CD4-positive, alpha-beta T cell treated with Interleukin-6 for 4 hours (primary cell): Measurements from ENCODE around the gene OR5A1.
"Not testable (repeated sequence)": the region's sequence is repeated elsewhere in the genome, so short reads cannot be mapped to it uniquely, and the experiment has no call there.

Experiments used
- DNase-seq: peaks from one replicate; pipeline ENCODE4 v3.0.0-alpha.2; 2020; ENCODE audit warnings: mixed read lengths

OR5A1 gene

DNA sequence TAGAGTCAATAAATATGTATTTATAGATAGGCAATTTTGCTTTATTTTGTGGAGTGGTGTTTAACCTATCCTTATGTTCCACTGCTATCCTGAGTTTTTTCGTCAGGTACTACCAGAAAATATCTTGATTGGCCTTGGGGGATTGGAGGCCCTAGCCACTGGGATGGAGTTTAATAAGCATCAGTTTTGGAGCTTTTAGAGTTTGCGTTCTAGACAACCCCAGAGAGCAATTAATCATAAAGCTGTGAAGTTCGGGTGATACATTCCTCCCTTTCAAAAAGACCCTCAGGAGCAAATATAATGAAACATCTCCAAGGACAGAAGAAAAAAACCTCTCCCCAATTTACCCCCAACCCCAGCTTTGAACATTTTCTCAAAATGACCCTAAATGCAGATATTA, at the start of gene OR5A1:
TSS of gene OR5A1 (plus strand) at position 301 of the 400 bp plus-strand sequence. CDS start 6,700 bp downstream, outside the sequence.
- DNase-seq, result no peak

DNA sequence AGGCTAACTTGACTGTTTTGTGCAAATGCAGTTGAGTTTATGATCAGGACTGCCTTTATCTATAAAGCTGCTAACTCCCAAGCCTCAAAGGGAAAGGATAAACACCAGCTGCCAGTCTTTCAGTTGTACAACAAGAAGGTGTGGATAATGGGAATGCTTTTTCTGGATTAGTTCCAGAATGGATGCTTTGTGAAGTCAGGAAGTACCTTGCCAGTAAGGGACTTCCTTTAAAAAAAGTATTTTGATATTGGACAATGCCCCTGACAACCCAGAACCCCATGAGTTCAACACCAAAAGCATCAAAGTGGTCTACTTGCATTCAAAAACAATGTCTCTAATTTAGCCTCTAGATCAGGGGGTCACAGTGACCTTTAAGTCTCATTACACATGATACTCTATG, 42.1 kb upstream of the OR5A1 start:
- no peak for DNase-seq

DNA sequence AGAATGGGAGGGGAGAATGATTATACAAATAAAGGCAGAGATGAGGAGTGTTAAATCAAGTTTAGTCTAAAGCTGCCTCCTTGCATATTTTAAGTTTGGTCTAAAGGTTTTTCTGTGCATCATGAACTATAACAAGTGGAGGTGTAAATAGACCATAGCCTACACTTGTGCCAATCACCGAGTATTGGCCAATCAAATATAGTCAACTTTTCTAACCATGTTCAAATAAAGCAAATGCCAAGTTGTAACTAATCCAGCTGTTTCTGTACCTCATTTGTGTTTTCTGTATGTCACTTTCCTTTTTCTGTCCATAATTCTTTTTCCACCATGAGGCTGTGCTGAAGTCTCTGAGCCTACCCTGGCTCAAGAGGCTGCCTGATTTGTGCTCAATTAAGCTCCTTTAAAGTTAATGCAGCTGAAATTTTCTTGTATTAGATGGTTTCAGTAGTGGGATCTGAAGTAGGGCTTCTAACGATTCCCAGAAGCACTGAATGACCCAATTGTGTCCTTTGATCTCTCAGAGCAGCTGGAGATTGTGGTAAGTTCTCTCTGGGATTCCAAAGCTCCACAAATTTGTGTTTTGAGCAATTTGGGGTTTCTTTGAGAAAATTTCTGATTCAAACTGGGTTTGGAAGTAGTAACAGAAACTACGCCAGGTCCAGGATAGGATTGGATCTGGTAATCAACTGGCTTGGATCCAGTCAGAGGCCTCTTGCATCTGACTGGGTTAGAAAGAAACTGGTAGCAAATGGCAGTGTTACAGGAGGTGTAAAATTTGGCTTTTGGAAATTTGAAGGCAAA, 35.6 kb upstream of the OR5A1 start:
- no peak for DNase-seq

DNA sequence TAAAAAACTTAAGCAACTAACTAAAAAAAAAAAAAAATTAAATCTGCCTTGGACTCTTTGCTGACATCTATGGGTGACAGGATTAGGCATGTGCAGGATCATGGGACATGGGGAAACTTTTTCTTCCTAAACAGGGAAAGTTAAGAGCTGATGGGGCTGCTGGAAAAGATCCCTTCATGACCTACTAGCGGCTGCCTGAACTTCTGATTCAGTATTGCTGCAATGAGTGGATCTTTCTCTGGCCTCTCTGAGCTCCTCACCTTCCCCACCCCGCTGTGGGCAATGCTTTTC, 35.1 kb upstream of the OR5A1 start:
- DNase-seq, result no peak

DNA sequence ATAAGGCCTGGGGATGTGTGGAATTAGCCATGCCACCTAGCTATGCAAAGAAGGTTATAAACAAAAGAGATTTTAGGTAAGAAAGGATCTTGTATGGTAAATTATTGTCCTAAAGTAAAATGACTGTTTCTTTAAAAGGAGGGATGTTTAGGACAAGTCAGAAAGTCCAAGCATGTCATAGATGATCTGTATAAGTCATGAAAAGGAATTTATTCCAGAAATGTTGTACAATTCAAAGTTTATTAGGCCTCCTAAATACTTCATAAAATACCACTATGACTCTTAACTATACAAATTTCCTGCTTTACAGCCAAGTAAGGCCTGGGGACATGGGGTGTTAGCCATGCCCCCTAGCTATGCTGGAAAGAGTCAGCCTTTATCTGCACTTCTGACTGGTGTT, 32.7 kb upstream of the OR5A1 start:
- no peak for DNase-seq

DNA sequence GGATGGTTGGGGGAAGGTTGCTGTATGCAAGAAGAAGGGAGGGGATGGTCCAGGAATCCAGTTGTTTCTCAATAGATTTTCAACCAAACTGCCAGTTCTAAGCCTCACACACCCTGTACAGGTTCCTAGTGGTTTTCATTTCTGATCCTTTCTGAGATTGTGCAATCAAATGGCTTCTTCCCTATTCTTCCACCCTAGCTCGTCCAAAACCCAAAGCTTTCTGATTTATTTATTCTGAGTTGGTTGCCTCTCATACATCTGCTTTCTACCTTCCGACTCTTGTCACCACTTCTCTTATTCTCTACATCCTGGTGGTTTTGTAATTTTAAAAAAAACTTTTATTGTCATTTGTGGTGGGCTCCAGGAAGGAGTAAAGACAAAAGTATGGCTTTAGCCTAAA, 22.6 kb upstream of the OR5A1 start:
- DNase-seq, result no peak

DNA sequence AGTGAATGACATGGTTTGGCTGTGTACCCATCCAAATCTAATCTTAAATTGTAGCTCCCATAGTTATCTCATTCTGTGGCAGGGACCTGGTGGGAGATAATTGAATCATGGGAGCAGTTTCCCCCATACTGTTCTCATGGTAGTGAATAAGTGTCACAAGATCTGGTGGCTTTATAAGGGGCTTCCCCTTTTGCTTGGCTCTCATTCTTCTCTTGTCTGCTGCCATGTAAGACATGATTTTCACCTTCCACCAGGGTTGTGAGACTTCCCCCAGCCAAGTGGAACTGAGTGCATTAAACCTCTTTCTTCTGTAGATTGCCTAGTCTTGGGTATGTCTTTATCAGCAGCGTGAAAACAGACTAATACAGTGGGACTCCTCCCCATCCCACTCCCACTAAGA, 21.2 kb upstream of the OR5A1 start:
- DNase-seq, result no peak

DNA sequence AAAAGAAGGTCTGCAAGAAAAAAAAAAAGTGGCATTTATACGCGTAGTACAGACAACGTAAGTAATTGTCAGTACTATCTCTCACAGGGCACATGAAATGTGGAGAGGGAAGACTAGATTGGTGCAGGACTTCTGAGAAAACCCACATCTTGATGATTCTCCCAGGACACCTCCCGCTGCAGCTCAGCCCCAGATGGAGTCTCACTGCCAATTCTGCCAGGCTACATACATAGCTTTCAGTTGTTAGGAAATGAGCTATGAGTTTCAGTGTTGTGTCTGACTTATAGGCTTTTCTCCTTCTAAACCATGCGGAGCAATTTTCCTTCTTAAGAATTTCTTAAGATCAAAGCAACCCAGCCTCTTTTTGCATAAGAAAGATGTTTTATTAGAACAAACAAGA, 19.7 kb upstream of the OR5A1 start:
- no peak for DNase-seq

DNA sequence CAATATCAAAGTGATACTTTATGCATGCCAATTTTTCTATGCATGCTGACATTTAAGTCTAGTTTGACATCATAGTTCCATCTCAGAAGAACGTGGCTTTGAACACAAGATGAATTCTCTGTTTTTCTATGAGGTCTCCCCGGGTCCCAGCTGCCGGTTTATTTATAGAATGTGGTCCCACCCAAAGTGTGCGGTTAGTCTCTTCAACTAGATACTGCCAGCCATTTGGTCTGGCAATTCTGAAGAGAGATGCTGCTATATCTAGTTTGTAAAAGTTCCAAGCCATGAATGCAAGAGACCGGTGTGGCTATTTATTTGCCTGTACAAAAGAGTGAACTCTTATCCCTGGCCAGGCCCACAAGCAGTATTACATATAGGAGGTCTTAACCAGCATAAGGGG, 19.2 kb upstream of the OR5A1 start:
- DNase-seq, result no peak

DNA sequence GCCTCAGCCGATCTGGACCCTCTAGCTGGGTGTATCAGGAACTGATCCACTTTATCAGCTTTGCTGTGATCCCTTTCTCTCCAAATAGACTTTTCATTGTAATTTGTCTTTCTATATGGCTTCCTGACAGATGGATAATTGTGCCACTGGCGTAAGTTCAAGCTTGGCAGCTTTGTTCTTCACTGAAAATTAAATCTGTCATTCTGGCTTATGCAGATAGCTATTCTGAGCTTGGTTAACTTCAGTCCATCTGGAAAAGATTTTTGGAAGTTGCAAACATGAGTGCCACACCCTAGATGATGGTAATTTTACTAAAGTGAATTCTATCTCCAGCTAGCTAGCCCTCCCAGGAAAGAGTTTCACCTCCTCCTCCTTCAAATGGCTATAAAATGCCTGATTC, 18.1 kb upstream of the OR5A1 start:
- DNase-seq, result no peak

DNA sequence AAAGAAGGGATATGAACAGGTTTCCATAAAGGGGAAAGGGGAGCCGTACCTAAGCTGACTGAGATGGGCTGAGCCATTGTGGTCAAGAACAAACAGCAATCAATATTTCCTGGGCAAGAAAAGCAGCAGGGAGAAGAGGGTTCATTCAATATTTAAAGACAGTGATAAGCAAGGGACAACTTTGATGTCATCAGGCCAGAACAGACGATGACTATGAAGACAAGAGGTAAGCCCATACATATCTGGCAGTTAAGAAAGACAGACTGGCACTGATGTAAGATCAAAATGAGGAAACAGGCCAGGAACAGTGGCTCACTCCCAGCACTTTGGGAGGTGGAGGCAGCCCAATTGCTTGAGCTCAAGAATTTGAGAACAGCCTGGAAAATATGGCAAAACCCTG, 12.4 kb upstream of the OR5A1 start:
- DNase-seq, result no peak

DNA sequence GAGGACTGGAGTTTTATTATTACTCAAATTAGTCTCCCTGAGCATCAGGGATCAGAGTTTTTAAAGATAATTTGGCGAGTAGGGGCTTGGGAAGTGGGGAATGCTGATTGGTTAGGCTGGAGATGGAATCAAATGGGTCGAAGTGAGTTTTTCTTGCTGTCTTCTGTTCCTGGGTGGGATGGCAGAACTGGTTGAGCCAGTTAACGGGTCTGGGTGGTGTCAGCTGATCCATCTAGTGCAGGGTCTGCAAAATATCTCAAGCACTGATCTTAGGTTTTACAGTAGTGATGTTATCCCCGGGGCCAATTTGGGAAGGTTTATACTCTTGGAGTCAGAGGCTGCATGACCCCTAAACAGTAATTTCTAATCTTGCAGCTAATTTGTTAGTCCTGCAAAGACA, 11.1 kb upstream of the OR5A1 start:
- no peak for DNase-seq

DNA sequence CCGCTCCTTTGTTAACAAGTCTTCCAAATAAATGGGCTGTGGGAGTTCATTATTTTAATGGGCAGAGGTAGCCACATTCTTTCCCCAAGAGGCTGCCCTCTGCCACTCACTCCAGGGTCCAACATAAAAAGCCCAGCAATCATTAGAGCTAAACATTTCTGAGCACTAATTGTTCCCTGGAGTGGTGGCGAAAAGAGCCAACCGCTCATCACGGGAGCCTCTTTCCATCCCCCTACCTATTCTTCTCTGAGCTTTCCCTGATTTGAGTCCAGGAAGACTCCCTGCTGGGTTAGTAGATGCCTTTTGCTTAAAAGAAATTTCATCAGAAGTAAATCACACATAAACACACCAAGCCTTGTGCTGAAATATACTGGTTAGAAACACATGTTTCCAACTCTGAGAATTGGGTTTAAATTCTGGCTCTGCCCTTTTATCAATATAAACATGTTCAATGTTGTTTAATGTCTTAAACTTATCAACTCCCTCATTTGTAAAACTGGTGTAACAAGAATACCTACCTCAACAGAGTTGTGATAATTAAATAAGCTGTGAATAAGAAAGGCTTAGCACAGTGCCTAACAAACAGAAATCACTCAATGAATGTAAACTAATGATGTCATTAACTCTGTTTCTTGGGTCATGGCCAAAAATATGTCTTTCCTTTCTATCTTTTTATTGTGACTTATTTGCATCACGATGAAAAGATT, 9.8 kb upstream of the OR5A1 start, which contains the start of gene OR5A2:
TSS of gene OR5A2 (minus strand) at position 53 of the 707 bp plus-strand sequence. CDS start 3,460 bp downstream, outside the sequence.
- DNase-seq, result no peak

DNA sequence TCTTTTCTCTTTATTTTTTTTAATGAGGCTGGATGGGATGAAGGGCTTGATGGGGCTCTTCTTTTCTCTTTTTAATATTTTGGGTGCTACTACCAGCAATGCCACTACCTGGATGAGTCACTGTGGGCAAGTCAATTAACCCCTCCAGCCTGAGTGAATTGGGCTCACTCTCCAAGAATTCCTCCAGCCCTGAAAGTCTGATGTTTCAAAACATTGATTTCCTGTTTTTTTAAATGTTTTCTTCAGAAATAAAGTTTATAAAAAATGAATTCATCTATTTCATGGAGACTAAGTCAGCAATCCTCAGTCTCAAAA, 9.2 kb upstream of the OR5A1 start:
- no peak for DNase-seq

DNA sequence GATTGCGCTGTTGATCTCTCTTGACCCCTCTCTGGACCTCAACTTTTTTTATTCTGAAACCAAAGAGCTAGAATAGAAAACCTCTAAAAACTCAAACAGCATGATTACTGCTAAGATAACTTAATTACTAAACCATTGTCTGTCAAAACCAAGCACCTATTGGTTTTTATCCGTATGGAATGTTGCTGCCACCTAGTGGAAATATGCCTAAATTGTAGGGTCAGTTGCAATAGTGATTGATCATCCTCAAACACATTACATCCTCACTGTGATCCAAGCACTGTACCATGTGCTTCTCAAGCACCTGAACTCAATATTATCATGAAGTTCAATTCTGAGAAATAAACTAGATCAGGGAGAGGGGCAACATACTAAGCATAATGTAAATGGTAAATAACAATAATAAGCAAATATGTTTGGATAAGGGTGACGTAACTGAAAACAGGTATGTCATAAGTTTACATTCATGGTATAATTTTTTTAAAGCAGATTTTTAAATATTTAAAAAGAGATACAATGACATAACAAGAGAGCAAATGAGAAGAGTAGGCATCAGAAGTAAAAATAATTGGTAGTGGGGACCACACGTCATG, 6.2 kb upstream of the OR5A1 start:
- peak; percentile 34 for DNase-seq

DNA sequence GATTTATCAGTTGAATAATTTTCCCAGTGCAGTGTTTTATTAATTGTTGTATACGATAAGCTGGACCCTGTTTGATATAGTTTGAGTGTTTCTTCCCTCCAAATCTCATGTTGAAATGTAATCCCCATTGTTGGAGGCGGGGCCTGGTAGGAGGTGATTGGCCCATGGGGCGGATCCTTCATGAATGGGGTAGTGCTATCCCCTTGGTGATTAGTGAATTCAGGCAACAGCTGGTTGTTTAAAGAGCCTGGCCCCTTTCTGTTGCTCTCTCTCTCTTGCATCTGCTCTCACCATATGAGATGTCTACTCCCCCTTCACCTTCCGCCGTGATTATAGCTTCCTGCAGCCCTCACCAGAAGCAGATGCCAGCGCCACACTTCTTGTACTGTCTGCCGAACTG, 1.5 kb downstream of the OR5A1 start:
- no peak for DNase-seq

DNA sequence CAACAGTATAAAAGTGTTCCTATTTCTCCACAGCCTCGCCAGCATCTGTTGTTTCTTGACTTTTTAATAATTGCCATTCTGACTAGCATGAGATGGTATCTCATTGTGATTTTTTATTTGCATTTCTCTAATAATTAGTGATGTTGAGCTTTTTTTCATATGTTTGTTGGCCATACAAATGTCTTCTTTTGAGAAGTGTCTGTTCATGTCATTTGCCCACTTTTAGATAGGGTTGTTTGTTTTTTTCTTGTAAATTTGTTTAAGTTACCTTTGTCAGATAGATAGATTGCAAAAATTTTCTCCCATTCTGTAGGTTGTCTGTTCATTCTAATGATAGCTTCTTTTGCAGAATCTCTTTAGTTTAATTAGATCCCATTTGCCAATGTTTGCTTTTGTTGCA, 9.4 kb downstream of the OR5A1 start:
- DNase-seq, result not testable (repeated sequence)

DNA sequence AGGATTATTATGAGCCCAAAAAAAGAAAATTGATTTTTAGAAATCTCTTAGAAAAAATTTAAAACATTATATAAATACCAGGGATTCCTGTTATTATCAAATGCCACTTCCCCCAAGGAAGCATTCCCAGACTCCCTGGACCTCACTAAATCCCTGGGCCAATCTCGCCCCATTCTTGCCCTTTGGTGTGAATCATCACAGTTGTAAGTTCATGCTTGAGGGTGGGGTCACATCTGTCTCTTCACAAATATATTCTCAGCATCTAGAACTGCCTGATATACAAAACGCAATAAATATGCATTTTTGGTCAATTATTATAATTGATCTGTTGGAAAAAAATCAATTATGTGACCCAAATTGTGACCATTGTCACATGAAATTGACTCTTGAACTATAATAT, 12.2 kb downstream of the OR5A1 start:
- DNase-seq, result no peak

DNA sequence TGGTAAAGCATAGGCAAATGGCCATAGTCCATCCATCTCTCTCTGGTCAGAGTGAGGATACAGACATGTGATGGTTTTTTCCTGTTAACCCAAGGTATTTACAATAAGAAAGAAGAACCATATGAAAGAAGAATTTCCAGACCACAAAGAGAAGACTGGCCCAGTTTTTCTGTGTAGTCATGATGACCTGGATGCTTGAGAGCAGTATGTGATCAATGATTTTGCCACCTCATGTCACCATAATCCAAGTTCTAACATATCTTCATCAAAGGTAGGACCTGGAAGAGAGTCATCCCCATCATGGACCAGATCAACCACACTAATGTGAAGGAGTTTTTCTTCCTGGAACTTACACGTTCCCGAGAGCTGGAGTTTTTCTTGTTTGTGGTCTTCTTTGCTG, 20.4 kb downstream of the OR5A1 start, which contains the start of gene OR4D6:
TSS of gene OR4D6 (plus strand) at position 301 of the 400 bp plus-strand sequence. CDS start at position 301, 0 bp downstream.
- DNase-seq, result no peak

DNA sequence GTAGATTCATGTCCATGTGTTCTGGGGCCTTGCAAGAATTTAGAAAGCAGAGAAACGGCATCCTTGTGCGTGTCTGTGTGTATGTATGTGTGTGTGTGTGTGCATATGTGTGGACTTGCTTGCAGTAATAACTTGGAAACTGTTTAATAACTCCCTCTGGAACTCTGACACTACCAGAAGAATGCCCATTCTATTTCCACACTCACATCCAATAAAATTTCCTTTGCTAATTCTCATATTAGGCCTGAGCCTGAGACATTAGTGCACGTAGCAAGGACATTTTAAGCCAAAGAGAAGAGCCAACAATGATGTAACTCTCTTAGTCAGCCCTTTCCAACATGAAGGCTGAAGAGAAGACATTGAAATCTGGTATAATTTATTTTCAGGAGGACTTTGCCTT, 23.6 kb downstream of the OR5A1 start:
- no peak for DNase-seq

DNA sequence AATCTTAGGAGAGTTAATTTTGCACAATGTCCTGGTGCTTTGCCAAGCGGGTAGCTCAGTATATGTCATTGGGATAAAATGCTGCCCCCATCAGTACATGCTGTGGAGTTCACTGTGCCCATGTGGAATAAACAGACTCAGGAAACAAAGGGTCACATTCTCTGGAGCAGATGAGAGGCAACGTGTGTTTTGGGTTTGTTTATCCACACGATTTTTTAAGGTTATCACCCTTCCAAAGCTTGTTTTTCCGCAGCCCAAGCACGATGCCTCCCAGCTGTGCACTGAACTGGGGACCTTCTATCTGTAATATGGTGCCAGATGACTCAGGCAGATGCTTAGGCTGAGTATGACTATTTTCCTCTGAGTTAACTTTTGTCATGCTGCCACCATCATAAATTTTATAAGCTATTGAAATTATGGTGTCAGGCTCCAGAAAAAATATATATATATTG, 26.9 kb downstream of the OR5A1 start:
- no peak for DNase-seq

DNA sequence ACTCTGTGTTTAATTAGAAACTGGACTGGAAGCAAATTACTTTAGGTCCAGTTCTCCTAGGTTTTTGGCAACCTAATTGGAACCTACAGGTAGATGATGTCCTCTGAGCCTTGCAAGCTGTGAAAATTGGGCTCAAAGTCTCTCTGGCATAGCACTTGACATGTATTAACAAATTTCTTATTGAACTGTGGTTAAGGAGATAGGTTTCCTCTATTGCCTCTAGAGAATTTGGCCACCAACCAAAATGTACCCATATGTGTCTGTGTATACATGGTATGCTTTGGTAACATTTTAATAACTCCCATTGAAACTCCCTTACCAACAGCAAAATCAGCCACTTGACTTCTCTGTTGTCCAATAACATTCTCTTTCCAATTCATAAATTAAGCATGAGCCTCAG, 36.7 kb downstream of the OR5A1 start, which contains the start of gene OR4D10:
TSS of gene OR4D10 (plus strand) at position 301 of the 400 bp plus-strand sequence. CDS start 4,115 bp downstream, outside the sequence.
- no peak for DNase-seq

DNA sequence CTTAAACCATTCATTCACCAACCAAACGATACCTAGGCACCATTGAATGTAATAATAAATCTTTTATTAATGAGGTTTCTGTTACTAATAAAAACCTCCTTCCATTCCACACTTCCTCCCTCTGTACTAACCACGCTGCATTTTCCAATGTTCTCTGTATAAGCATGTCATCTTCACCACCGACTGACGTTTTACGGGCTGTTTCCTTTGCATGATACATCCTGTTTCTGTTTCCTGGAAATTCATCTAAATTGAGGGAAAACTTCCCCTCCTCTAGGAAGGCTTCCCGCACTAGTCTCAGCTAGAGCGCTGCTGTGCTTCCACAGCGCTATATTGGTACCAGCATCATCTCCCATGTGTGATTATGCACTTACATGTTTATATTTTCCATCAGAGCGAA, 38.9 kb downstream of the OR5A1 start:
- no peak for DNase-seq

DNA sequence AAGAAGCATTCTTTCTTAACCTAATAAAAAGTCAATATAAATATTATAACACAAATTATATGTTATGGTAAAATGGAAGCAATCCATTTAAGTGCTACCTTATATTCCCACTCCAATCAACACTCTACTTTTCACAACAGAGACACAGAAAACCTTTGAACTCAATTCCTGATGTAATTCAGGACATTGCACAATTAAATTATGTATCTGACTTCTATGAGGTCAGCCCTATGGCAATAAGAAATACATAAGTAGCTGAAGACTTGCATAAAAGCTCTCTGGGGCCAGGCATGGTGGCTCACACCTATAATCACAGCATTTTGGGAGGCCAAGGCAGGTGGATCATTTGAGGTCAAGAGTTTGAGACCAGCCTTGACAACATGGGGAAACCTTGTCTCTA, 43.6 kb downstream of the OR5A1 start:
- DNase-seq, result no peak
